HG03108 (cell line): ENCODE data around the gene PIPOX.

Experiments
- ATAC-seq: cut with Tn5 transposase; IDR thresholded peaks from one replicate; pipeline ENCODE4 v1.9.1; 2021; ENCODE audit warnings: moderate library complexity; ENCODE audit not compliant: unreplicated experiment

The PIPOX gene

DNA sequence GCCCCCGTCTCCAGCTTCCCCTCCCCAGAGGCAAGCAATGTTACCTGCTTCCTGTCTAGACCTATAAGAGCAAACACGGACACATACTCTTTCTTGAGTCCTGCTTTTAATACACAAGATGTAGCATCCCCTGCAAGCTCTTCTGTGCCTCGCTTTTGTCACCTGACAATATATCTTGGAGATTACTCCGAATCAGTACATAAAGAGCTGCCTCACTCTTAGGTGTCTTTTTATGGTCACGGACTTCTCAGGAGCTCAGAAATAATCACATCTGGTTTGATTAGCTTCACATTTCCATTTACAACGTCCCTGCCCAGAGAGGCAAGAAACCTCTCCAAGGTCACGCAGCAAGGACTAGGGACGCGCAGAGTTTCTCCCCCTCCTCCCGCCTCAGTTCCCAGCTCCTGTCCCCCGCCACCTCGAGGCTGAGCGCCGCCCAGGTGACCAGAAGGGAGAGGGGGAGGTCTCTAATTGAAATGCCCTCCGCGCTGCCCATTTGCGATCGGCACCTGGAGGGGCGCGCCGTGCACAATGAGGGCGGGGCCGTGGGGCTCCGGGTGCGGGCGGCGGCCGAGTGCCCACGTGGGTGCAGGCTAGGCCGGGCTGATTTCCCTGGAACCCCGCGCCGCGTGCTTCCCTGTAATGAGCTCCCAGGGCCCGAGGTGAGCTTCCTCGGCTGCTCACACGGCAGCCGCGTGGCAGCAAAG is 23.3 kb upstream of the PIPOX start:
- ATAC-seq: no peak

DNA sequence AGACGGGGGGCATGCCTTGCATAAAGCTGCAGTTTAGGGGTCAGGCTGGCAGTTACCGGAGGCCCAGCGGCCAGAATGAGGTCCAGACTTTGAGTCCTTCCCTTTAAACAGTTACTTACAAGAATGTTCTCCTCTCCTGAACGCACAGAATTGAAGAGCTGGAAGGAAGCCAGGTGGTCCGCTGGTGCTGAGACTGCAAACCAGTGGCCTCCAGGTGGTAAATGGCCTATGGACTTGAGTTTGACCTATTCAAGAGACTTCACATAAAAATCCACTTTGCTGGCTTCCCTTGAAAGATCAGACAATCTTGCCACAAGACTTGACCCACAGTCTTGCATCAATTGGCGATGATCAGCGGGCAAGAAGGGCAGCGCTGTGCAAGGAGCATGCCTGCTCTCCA is 22.4 kb upstream of the PIPOX start:
- ATAC-seq: no peak

DNA sequence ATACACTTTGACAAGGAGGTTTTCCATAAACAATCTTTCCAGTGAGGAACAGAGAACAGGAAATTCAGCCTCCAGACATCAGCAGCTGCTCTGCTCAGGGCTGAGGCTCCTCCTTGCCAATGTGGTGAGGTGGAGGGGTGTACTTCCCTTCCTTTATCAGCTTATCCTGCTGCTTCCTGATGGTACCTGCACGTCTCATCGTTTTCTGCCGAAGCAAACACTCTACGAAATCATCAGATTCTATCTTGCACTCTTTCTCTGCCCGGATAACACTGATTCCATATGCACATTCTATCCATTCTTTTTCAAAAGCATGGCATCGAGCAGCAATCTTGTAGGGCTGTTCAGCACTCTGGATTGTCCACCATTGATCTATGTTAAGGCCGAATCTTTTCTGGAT is 21.7 kb upstream of the PIPOX start:
- ATAC-seq: no peak

DNA sequence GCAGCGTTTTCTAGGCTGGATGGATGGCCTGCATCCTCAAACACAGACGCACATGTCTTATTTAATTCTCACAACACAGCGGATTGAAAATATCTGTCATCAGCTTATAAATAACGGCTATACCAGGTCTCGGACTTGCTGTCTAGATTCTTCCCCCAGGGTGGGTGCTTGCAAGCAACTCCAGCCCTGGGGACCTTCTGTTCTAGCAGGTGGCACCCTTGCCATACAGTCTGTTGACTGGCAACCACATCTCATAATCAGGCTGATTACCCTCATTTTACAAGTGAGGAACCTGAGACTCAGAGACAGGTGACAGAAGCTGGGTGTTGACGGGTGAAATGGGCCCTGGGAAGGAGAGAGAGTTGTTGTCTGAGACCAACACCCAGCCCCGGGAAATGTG is 20.9 kb upstream of the PIPOX start:
- ATAC-seq: no peak

DNA sequence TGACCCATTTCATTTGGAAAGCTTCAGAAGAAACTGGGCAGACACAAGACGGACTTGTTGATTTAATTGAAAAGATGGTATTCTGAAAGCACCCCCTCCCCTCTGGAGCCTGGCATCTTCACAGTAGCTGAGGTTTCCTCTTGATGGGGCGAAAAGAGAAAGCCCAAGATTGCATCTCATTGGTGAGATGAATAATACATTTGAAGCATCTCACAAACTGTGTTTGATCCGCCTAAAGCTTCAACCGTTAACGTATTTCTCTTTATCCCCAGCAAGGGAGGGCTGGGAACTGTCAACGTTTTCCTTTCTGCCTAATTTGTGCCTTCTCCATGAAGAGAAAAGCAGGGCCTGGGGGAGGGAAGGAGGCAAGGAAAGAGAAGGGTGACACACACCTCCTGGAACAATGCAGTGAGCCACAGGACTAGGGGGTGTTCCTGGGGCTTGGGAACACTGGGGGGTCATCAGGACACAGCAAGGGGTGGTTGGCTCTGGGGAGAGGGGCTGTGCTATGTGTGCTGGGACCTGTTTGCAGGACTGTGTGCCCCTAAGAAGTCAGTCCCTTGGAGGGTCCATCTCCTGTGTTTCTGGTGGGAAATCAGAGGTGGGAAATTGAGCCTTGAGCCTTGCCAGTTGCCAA is 18.5 kb upstream of the PIPOX start:
- ATAC-seq: no peak

DNA sequence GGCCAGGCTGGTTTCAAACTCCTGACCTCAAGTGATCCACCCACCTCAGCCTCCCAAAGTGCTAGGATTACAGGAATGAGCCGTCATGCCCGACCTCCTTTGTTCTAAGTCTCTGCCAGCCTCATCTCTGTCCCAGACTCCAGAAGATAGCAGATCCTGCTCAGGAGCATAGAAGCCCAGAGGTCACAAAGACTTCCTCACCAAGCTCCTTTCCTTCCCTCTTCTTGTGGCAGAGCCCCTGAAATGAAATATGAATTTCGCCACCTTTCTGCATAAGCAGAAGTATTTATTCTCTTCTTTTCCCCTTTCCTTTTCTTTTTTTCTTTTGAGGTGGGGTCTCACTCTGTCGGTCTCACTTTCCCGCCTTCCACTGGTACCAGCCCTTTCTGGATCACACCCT is 11.5 kb upstream of the PIPOX start:
- ATAC-seq: no peak

DNA sequence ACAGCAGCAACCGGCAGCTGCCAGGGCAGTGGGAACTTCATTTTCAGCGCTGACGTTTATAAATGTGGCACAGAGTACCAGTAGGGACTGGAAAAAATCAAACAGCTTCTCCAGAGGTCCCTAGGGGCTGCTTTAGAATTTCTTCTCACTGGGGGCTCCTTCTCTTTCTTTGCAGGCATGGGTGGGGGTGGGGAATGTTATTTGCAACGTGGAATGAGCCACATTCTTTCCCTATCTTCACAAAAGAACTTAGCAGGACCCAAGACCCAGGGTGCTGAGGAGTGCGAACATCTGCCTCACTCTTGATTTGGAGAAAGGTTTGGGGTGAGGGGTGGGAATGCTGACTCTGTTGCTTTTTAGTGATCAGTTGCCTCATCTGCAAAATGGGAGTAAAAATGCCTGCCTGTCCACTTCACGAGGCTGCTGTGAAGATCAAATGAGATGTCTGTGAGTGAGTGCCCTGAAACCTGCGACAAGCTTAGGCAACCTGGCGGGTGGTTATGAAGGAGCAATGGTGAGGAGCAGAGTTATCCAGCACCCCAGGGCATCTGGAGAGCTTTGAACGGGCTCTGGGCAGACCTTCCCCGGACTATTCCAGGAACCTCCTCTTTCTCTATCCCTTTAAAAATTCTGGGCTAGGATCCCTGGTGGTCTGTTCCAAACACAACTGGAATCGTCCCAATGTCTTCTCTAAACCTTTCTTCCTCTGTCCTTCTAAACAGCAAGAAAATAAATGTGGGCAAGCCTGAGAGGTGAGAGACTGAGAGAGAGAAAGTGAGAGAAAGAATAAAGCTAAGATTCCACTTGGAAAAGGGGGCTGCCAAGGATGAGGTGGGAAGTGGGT is 10.7 kb upstream of the PIPOX start:
- ATAC-seq: no peak

DNA sequence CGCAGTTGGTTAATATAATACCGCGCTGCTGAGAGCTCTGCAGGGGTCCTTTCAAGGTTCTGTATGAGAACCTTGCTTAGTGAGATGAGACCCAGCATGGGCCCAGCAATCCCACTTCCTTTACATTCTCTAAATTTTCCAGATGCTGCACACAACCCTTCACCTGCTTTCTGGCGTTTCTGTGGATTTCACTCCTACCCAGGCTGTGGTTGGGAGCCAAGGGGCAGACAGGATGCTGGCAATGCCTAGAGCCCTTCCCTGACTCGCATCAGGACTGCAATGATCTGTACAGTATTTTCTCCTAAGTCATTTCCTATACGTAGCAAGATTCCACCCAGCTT is 10.1 kb upstream of the PIPOX start:
- ATAC-seq: no peak

DNA sequence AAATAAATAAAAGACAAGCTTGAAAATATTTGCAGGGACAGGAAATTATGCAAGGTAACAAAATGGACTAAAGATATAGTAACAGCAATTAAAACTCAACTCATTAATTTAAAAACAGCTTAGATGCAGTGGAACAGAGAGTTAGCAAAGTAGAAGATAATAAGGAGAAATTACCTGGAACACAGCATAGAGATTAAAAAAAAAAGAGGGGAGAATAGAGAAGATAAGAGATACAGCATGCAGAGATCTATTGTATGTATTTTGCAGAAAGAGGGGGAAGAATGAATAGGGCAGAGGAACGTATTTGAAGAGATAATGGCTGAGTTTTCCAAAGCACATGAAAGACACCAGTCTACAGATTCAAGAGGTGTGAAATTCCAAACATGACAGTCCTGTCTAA is 8.4 kb upstream of the PIPOX start:
- ATAC-seq: no peak

DNA sequence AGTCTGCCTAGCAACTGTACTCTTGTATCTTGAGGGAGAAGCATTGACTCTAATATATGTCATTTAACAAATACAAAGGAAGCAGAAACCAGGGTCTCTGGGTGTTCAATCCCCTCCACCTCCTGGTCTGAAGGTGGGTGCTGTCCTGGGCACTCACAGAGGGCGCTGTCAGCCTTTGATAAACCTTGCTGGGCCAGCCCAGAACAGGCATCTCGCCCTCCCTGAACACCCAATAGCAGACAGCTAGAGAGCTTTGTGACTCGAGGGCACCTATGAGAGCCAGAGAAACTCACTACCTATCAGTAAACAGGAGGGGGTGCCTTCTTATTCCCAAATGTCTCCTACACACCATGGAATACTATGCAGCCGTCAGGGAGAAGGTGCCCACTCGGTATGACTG is 6.4 kb upstream of the PIPOX start:
- no peak for ATAC-seq

DNA sequence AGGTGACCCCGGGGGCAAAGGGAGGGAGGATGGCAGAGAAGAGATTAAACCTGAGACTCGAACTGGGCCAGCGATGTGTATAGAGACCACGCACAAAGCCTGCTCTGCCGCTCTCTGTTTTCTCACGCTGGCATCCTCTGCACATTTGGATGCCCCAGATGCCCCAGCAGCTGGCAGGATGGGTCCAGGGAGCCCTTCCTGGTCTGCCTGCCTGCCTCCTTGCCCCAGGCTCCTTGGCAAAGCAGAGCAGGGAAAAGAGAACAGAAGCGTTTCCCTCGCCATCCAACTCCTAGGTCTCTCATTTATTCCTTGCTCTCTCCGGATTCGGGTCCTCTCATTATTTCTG is 5.2 kb upstream of the PIPOX start:
- ATAC-seq: no peak

DNA sequence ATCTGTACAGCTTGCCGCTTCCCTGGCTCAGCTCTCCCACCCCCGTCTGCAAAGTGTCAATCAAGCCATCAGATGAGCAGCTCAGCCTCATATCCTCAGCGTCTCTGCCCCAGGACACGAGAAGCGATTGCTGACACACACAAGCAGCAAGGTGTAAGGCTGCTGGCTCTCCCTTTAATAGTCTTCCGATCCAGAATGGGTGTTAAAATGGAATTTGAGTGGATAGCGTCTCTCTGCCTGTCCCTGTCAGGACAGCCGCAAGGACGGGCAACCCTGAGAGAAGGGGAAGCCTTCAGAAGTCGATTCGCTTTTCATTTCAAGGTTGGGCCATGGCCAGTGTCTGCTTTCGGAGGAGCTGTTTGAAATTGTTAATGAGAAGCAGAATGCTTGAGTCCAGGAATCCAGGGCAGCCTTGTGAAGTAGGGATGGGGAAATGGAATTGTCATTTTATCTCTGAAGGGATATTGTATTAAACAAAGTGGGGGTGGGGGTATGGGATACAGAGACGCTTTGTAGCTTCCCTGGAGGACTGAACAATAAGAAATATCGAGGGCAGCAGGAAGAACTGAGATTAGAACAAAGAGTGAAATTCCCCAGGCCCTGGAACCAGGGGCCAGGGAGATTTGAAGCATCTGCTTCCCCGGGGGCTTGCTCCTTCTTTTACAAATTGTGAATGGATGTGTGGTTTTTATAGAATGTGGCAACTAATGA is 4.7 kb upstream of the PIPOX start:
- no peak for ATAC-seq

DNA sequence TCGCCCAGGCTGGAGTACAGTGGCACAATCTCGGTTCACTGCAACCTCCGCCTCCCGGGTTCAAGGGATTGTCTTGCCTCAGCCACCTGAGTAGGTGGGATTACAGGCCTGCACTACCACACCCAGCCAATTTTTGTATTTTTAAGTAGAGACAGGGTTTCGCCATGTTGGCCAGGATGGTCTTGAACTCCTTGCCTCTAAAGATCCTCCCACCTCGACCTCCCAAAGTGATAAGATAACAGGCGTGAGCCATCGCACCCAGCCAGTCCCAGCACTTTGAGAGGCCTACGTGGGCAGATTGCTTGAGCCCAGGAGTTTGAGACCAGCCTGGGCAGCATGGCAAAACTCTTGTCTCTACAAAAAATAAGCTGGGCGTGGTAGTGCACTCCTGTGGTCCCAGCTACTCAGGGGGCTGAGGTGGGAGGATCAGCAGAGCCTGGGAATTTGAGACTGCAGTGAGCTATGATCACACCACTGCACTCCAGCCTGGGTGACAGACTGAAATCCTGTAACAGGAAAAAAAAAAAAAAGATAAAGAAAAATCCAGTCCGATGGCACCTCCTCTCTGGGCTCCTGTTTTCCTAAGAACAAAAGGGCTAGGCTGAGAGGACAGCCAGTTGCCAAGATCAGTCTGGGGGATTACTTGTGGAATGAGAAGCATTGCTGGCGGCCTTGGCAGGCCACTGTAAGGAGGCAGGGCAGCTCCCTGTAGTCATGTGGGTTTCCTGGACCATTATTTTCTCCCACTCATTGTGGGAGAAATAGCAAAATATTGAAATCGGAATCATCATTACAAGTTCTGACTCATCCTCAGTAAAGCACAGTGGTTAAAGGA is 3.0 kb upstream of the PIPOX start:
- no peak for ATAC-seq

DNA sequence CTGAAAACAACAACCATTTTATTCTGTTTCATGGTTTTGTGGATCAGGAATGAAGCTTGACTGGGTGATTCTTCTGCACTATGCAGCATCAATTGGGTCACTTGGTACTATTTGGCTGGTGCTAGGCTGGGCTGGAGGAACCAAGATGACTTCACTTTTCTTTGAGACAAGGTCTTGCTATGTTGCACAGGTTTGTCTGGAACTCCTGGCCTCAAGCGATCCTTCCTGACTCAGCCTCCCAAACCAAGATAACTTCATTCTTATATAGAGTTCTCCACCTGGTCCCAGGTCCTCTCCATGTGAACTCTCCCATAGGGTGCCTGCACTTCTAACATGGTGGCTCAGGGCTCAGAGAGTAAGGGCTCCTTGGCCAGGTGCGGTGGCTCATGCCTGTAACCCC is 1.9 kb upstream of the PIPOX start:
- no peak for ATAC-seq

DNA sequence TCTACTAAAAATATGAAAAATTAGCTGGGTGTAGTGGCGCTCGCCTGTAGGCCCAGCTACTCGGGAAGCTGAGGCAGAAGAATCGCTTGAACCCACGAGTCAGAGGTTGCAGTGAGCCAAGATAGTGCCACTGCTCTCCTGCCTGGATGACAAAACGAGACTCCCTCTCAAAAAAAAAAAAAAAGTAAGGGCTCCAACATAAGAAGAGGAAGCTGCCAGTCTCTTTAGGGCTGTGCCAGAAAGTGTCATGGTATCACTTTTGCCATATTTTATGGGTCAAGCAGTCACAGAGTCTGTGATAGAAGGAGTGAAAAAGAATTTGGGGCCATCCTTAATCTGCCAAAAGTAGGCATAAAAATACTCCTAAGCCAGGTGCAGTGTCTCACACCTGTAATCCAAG is 1.4 kb upstream of the PIPOX start:
- ATAC-seq: no peak

DNA sequence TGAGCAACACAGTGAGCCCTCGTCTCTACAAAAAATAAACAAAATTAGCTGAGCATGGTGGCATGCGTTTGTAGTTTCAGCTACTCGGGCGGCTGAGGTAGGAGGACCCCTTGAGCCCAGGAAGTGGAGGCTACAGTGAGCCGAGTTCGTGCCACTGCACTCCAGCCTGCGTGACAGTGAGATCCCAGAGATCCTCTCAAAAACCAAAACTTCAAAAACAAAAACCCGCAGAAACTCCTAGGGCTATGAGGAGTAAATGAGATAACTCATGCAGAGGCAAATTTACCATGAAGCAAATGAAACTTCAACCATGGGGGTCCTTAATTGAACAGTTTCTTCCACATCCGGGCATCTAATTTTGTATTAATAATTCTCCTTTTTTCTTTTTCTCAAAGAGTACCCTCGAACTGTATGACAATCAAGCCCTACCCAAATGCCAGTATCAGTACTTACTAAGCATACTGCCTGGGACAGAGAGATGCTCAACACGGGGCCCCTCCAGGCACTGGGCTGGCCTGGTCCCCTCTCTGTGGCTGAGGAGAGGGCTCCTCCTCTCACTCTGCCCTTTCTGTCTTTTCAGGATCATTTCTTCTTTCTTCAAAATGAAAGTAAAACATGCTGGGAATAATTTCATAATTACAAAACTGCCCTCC is 789 bp upstream of the PIPOX start:
- ATAC-seq: no peak

DNA sequence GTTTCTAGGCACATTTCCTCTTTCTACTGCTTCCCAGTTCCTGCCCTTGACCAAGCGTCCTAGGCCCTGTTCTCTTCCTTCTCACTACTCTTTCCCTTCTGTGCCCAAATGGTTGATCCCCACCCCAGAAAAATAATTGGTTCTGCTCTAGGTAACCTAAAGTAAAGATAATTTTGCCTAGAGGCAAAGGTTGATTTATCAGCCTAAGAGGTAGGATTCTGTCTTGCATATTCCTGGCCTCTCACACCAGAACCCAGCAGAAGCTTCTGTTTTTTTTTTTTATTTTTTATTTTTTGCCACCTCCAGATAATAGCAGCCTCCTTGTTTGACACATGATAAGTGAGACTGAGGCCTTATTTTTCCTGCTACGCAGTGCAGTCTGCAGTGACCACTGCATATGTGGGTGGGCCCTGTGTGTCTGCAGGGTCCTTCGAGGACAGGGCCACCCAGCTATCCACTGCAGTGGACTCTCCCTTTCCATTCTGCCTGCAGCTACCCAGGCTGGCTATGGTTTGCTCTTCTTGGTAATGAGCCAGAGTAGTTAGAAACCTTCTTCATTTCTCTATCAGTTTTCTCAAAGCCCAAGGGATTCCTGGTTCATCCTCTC is 701 bp downstream of the PIPOX start:
- ATAC-seq: no peak

DNA sequence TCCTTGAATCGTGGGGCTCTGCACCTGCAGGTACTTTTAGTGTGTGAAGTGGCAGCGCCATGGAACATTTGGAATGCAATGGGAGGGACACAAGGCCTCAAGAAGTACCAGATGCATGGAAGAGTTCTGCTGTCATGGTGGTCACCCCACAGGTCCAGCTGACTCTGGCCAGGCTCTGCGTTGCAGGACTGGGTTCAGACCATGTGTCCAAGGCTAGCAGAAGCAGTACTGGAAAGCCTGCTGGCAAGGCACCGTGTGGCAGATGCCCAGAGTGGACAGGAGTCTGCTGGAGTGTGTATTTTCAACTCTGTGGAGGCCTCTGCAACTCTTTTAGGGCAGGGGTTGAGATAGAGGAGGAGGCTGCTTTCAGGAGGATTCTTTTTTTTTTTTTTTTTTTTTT is 2.1 kb downstream of the PIPOX start:
- ATAC-seq: no peak

DNA sequence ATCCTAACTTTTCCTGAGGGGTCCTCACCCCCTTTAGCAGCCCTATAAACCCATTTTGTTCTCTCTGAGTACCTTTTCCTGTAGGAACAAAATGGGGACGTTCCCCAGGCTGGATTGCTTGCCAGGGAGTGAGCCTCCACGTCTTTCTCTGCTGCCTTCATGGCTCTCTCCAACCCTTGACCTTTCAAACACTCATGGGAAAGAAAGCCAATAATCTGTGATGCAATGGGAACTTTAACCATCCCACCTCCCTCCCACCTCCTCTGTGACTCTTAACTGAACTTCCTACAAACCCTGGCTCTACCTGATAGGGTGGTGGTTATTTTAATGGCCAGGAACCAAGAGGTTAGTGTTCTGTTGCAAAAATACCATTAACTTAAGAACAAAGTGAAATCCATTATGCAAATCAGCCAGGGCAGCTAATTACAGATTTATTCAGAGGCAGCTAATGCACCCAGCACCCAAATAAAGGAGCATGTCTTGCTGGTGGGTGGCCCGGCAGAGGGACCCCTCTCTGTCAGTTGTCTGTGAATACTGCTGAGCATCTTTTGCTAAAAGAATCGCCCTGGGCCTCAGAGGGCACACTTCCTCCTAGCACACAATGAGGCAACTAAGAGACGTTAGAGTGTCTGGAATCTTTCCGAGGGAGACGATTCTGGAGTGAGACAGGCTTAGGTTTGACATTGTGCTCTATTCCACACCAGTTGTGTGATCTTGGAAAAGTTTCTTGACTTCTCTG is 3.0 kb downstream of the PIPOX start:
- ATAC-seq: no peak
